Spleen (tissue), 7 donors: ENCODE measurements around the gene RCC2.
"Not testable (repeated sequence)": the region's sequence is repeated elsewhere in the genome, so short reads cannot be mapped to it uniquely, and the experiment has no call there.

ENCODE experiments used
- CTCF ChIP-seq, 11 experiments: fragments of 200-600 bp in 7 of 11; fragments of 450-650 bp in 4 of 11; sonication (generic) in 4 of 11; IDR thresholded peaks in 8 of 11; conservative IDR thresholded peaks in 3 of 11; 1 replicate in 7 of 11; 2 replicates in 4 of 11; pipeline versions ENCODE4 v1.4.0 to v1.8.0; 2016 to 2021; ENCODE audit warnings: antibody characterized with exemption in 11 of 11, inconsistent platforms in 4 of 11, mild to moderate bottlenecking in 1 of 11
- POLR2AphosphoS5 ChIP-seq, 3 donors: sonication (generic); formaldehyde crosslinking; IDR thresholded peaks; one replicate each; pipeline ENCODE4 v1.5.1; 2017; ENCODE audit warnings: antibody characterized with exemption in 3 of 3
- donor health status: DM: no; HTN: no; CAD: no; lungs with moderate emphysema.
- donor health status: DM: no; HTN: no; CAD: no.
- donor health status: DM: no; HTN: no; CAD: no.

- TF ChIP-seq CTCF (IDR thresholded peaks at IDR 0.05 in 8 of 11, conservative IDR thresholded peaks at IDR 0.05 in 3 of 11); POLR2AphosphoS5 (IDR thresholded peaks at IDR 0.05): not testable (repeated sequence)
Measured at GRCh38 chr1:17481981-17482380, 42.5 kb upstream of the RCC2 start.
